ENCODE results near the gene FOXC2. TPM values are rescaled to one million over a fixed set of nuclear protein-coding genes. Genes with fewer than 3 reads are reported as not detected.

FOXC2 gene
- total RNA-seq, 4 donors from 2014 or later, result 0.09 to 0.57 (median 0.40) TPM

DNA sequence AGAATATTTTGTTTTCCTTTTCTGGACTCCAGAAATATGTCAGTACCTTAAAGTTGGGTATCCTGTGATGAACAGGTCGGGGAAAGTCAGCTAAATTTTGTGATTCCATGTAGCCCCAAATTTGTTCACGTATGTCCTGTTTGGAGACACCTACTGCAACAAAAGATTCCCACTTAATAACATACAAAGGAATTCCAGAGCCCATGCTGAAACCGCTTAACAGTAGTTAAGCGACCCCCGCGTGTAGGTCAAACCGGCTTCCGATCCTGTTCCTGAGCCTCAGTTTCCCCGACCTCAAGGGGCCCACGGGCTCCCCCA lies 12.1 kb upstream of the FOXC2 start:
- WGBS, 2 donors, result 5 to 6% methylated on average over 10 of the region's 10 CpGs
- H3K36me3 ChIP-seq, result peaks cover 0 to 32% (median 6%) of the 10 kb centered on the region in 3 donors
- intact Hi-C loops (cut with DNase I), result no loop called here
- TF ChIP-seq POLR2A (IDR thresholded peaks at IDR 0.05), result no peak
- TF ChIP-seq, protein P1, sequence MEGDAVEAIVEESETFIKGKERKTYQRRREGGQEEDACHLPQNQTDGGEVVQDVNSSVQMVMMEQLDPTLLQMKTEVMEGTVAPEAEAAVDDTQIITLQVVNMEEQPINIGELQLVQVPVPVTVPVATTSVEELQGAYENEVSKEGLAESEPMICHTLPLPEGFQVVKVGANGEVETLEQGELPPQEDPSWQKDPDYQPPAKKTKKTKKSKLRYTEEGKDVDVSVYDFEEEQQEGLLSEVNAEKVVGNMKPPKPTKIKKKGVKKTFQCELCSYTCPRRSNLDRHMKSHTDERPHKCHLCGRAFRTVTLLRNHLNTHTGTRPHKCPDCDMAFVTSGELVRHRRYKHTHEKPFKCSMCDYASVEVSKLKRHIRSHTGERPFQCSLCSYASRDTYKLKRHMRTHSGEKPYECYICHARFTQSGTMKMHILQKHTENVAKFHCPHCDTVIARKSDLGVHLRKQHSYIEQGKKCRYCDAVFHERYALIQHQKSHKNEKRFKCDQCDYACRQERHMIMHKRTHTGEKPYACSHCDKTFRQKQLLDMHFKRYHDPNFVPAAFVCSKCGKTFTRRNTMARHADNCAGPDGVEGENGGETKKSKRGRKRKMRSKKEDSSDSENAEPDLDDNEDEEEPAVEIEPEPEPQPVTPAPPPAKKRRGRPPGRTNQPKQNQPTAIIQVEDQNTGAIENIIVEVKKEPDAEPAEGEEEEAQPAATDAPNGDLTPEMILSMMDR (IDR thresholded peaks at IDR 0.05), result no peak
- no peaks in the 10 kb centered on the region for H3K9me3 ChIP-seq
- peaks cover 0 to 18% (median 0%) of the 10 kb centered on the region in 4 donors for H3K27me3 ChIP-seq
- DNase-seq, result no peak
- peak overlapping the region; percentile 74 to 97 (median 88) for H3K4me3 ChIP-seq
- H3K27ac ChIP-seq, result peak overlapping the region; percentile 92 to 97 (median 94)
- peaks cover 10 to 30% (median 12%) of the 10 kb centered on the region in 3 donors for H3K4me1 ChIP-seq

DNA sequence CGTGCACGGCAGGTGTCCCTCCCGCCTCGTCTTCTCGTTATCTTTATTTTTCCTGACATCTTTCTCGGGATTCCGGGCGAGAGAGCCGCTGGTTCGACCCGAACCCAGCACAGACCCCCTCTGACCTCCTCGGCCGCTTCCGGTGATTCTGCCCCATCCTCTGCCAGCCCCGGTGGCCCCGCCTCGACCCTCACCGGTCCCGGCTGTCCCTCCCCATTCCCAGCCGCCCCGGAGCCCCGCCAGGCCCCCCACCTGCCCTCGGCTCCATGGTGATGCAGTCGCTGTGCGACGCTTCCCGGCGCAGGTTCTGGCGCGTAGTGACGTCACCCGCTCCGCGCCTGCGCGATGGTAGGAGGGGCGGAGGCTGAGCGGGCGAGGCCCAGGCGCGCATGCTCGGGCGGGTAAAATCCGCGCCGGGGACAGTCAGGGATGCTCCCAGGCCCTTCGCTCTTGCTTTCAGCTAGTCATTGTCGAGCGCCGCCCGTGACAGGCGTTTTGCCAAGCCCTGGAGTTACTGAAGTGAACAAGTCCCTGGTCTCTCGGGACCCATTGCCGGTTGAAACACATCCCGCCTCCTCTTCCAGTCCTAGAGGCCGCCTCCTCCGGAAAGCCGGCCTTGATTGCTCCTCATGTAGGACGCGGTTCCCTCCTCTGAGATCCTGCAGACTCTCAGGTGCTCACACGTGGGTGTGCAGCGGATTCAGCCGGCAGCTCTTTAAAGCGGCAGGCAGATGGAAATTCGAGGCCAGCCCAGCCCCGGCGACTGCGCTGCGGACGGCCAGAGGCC lies 11.5 kb upstream of the FOXC2 start, which contains the start of gene MTHFSD:
TSS of gene MTHFSD (minus strand) at position 319 of the 787 bp plus-strand sequence. CDS start at position 268, 51 bp downstream.
- H3K27me3 ChIP-seq, result peaks cover 0 to 23% (median 0%) of the 10 kb centered on the region in 4 donors
- H3K36me3 ChIP-seq, result peaks cover 0 to 27% (median under 1%) of the 10 kb centered on the region in 3 donors
- TF ChIP-seq, protein P1 (IDR thresholded peaks at IDR 0.05), result peak in 2 of 6 experiments; percentile 10 to 51
- TF ChIP-seq POLR2A (IDR thresholded peaks at IDR 0.05), result peak in 3 of 4 donors; percentile 29 to 70 (median 54)
- peak within 1 kb of the TSS; percentile 92 to 97 (median 94) for H3K27ac ChIP-seq
- DNase-seq, result peak; percentile 42
- H3K9me3 ChIP-seq, result no peaks in the 10 kb centered on the region
- intact Hi-C loops (cut with DNase I), result no loop called here
- peak within 1 kb of the TSS; percentile 74 to 97 (median 88) for H3K4me3 ChIP-seq
- 7 to 11% methylated on average over 21 to 30 of the region's 70 CpGs for WGBS, 2 donors
- peaks cover 10 to 30% (median 12%) of the 10 kb centered on the region in 3 donors for H3K4me1 ChIP-seq

DNA sequence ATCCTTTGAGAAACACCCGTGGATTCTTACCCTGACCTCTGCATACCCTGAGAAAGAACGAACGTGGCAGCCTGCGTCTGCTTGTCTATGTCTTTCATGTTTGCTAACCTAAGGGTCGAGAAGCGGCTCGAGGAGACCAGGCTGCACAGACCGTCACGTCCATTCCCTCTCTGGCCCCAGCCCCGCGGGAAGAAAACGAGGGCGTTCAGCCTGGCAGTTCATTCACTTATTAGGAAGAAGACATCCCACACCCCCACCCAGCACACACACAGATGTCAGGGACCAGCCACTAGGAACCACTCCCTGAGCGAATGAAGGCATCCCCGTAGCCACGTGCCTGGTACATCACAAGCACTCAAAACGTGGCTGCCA lies 10.9 kb upstream of the FOXC2 start:
- no peaks in the 10 kb centered on the region for H3K9me3 ChIP-seq
- no peak for TF ChIP-seq POLR2A (IDR thresholded peaks at IDR 0.05)
- TF ChIP-seq, protein P1 (IDR thresholded peaks at IDR 0.05), result no peak
- DNase-seq, result no peak
- 25 to 33% methylated on average over 9 to 17 of the region's 17 CpGs for WGBS, 2 donors
- peaks cover 10 to 30% (median 12%) of the 10 kb centered on the region in 3 donors for H3K4me1 ChIP-seq
- peaks cover 0 to 21% (median 0%) of the 10 kb centered on the region in 3 donors for H3K36me3 ChIP-seq
- peak overlapping the region; percentile 92 to 97 (median 94) for H3K27ac ChIP-seq
- peaks cover 0 to 29% (median 0%) of the 10 kb centered on the region in 4 donors for H3K27me3 ChIP-seq
- intact Hi-C loops (cut with DNase I), result no loop called here
- peak overlapping the region; percentile 74 to 97 (median 88) for H3K4me3 ChIP-seq

DNA sequence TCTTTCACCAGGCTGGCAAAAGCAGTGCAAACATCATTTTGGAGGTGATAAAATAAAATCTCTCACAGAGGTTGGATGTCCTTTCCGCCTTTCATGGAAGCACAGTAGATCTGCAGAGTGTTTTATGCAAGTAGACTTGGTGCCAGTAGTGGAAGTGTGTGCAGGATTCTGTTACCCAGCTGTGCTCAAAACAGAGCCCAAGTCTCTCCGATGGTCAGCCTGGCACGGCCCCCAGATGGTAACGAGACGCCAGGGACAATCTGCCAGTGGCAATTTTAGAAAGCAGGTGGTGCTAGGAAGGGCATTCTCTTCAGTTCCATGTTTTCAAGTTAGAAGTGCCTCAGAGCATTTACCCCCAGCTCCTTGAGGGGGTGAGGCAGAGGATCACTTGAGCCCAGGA lies 10.1 kb upstream of the FOXC2 start:
- intact Hi-C loops (cut with DNase I), result no loop called here
- Histone ChIP-seq H3K27ac (no peak overlapping the region), H3K27me3 (peaks cover 0 to 38% (median 0%) of the 10 kb centered on the region in 4 donors), H3K4me3 (no peak overlapping the region), H3K36me3 (peaks cover 0 to 12% (median 0%) of the 10 kb centered on the region in 3 donors), H3K9me3 (no peaks in the 10 kb centered on the region), H3K4me1 (peaks cover 10 to 30% (median 12%) of the 10 kb centered on the region in 3 donors)
- TF ChIP-seq, protein P1 (IDR thresholded peaks at IDR 0.05), result no peak
- no peak for TF ChIP-seq POLR2A (IDR thresholded peaks at IDR 0.05)
- 53 to 77% methylated on average over 4 to 5 of the region's 5 CpGs for WGBS, 2 donors
- no peak for DNase-seq

DNA sequence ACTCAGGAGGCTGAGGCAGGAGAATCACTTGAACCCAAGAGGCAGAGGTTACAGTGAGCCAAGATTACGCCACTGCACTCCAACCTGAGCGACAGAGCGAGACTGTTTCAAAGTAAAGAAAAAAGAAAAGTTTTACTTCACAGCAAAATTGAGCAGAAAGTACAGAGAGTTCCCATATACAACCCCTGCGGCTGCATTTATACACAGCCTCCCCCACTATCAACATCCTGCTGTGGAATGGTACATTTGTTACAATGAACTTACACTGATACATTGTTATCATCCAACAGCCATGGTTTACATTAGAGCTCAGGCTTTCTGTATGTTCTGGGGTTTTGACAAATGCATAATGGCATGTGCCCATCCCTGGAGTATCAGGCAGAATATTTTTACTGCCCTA lies 9.0 kb upstream of the FOXC2 start:
- WGBS, 2 donors, result 72 to 78% methylated on average over 4 of the region's 4 CpGs
- Histone ChIP-seq H3K9me3 (no peaks in the 10 kb centered on the region), H3K27me3 (peaks cover 0 to 45% (median 0%) of the 10 kb centered on the region in 4 donors), H3K4me1 (peaks cover 10 to 30% (median 12%) of the 10 kb centered on the region in 3 donors), H3K27ac (no peak overlapping the region), H3K36me3 (peaks cover 0 to 3% (median 0%) of the 10 kb centered on the region in 3 donors), H3K4me3 (no peak overlapping the region)
- DNase-seq, result no peak
- TF ChIP-seq POLR2A (IDR thresholded peaks at IDR 0.05), result no peak
- TF ChIP-seq, protein P1 (IDR thresholded peaks at IDR 0.05), result no peak
- intact Hi-C loops (cut with DNase I), result no loop called here

All from esophagus squamous epithelium (tissue), 5 donors.